Jurkat, Clone E6-1 (cell line): ENCODE data around the gene FGF12.
"Not testable (repeated sequence)": the region's sequence is repeated elsewhere in the genome, so short reads cannot be mapped to it uniquely, and the experiment has no call there.

ENCODE experiments used
- DNase-seq: peaks from one replicate; pipeline ENCODE4 v3.0.0-alpha.2; 2011; ENCODE audit warnings: low read depth, low spot score
- H3K4me3 ChIP-seq: 2 replicates; pipeline ENCODE4 v1.5.1; 2011; ENCODE audit warnings: mild to moderate bottlenecking, low read length, control low read depth, moderate library complexity

Gene FGF12

GRCh38 chr3:192611411-192611810, 115.9 kb downstream of the FGF12 start:
- DNase-seq, result no peak
- H3K4me3 ChIP-seq, result no peak overlapping the region

- DNase-seq, result no peak
- H3K4me3 ChIP-seq, result no peak overlapping the region
These were observed 118.4 kb downstream of the FGF12 start for GRCh38 chr3:192608726-192609600.

- no peak for DNase-seq
- no peak overlapping the region for H3K4me3 ChIP-seq
These were observed 119.5 kb downstream of the FGF12 start for GRCh38 chr3:192607798-192608197.

- H3K4me3 ChIP-seq, result no peak overlapping the region
- no peak for DNase-seq
These were observed 129.4 kb downstream of the FGF12 start for GRCh38 chr3:192597913-192598312.

GRCh38 chr3:192597506-192597905, 129.8 kb downstream of the FGF12 start:
- no peak overlapping the region for H3K4me3 ChIP-seq
- DNase-seq, result no peak

GRCh38 chr3:192578729-192579128, 148.6 kb downstream of the FGF12 start:
- no peak overlapping the region for H3K4me3 ChIP-seq
- no peak for DNase-seq

- H3K4me3 ChIP-seq, result no peak overlapping the region
- DNase-seq, result no peak
These were observed 149.5 kb downstream of the FGF12 start for GRCh38 chr3:192577811-192578210.

- DNase-seq, result no peak
- H3K4me3 ChIP-seq, result no peak overlapping the region
These were observed 150.1 kb downstream of the FGF12 start for GRCh38 chr3:192577271-192577670.

GRCh38 chr3:192576704-192577103, 150.6 kb downstream of the FGF12 start:
- not testable (repeated sequence) for DNase-seq, H3K4me3 ChIP-seq

GRCh38 chr3:192575879-192576506, 151.3 kb downstream of the FGF12 start:
- H3K4me3 ChIP-seq, result no peak overlapping the region
- DNase-seq, result no peak

- no peak for DNase-seq
- H3K4me3 ChIP-seq, result no peak overlapping the region
These were observed 154.1 kb downstream of the FGF12 start for GRCh38 chr3:192573240-192573639.

GRCh38 chr3:192570821-192571791, 156.2 kb downstream of the FGF12 start:
- no peak for DNase-seq

GRCh38 chr3:192570315-192570714, 157.0 kb downstream of the FGF12 start:
- no peak overlapping the region for H3K4me3 ChIP-seq
- no peak for DNase-seq

More at GRCh38 chr3:192570821-192571791, 156.2 kb downstream of the FGF12 start:
- no peak overlapping the region for H3K4me3 ChIP-seq

- peak; percentile 71 for DNase-seq
These were observed 160.5 kb downstream of the FGF12 start for GRCh38 chr3:192566706-192567290.

GRCh38 chr3:192564611-192565010, 162.7 kb downstream of the FGF12 start:
- no peak for DNase-seq
- no peak overlapping the region for H3K4me3 ChIP-seq

More at GRCh38 chr3:192566706-192567290, 160.5 kb downstream of the FGF12 start:
- no peak overlapping the region for H3K4me3 ChIP-seq

GRCh38 chr3:192563417-192563816, 163.9 kb downstream of the FGF12 start:
- DNase-seq, result no peak
- no peak overlapping the region for H3K4me3 ChIP-seq

- no peak for DNase-seq
- no peak overlapping the region for H3K4me3 ChIP-seq
These were observed 173.6 kb downstream of the FGF12 start for GRCh38 chr3:192553707-192554106.

- H3K4me3 ChIP-seq, result no peak overlapping the region
- DNase-seq, result no peak
These were observed 177.0 kb downstream of the FGF12 start for GRCh38 chr3:192550356-192550755.

GRCh38 chr3:192545333-192545732, 182.0 kb downstream of the FGF12 start:
- no peak overlapping the region for H3K4me3 ChIP-seq
- DNase-seq, result no peak
